Urothelium cell line (cell line): Measurements from ENCODE around the gene NOTUM.

ENCODE experiments used
- DNase-seq: peaks from one replicate; pipeline ENCODE4 v3.0.0; 2011; ENCODE audit warnings: low spot score, mixed read lengths
- FAIRE-seq: peaks from 2 replicates; lab custom pipeline; 2011; peaks lifted over from hg19 to GRCh38; lab: Jason Lieb, UNC

The NOTUM gene

GRCh38 chr17:81978524-81979298 lies 17.7 kb upstream of the NOTUM start:
- DNase-seq (no peak), FAIRE-seq (no peak)

- DNase-seq = peak; percentile 97
- peak; percentile 53 for FAIRE-seq
These were observed 16.3 kb upstream of the NOTUM start, which contains the start of gene ASPSCR1 for GRCh38 chr17:81977211-81977808. TSS of gene ASPSCR1 (plus strand) at chr17:81977629. CDS start at chr17:81977647, 18 bp downstream.

- DNase-seq (peak; percentile 46), FAIRE-seq (no peak)
These were observed 15.6 kb upstream of the NOTUM start for GRCh38 chr17:81976332-81977210.

GRCh38 chr17:81973432-81973831 lies 12.4 kb upstream of the NOTUM start:
- FAIRE-seq = no peak
- no peak for DNase-seq

- FAIRE-seq (no peak), DNase-seq (no peak)
These were observed 8.1 kb upstream of the NOTUM start for GRCh38 chr17:81968850-81969812.

GRCh38 chr17:81968396-81968745 lies 7.4 kb upstream of the NOTUM start:
- no peak for DNase-seq
- no peak for FAIRE-seq

GRCh38 chr17:81967533-81968395 lies 6.8 kb upstream of the NOTUM start:
- DNase-seq (peak; percentile 93), FAIRE-seq (peak; percentile 80)

GRCh38 chr17:81967244-81967532 lies 6.2 kb upstream of the NOTUM start:
- DNase-seq = no peak
- no peak for FAIRE-seq

GRCh38 chr17:81966343-81967243 lies 5.6 kb upstream of the NOTUM start:
- DNase-seq = no peak
- no peak for FAIRE-seq

GRCh38 chr17:81964081-81964849 lies 3.3 kb upstream of the NOTUM start:
- no peak for FAIRE-seq
- DNase-seq = no peak

- FAIRE-seq (no peak), DNase-seq (no peak)
These were observed 1.8 kb upstream of the NOTUM start for GRCh38 chr17:81962499-81963441.

- FAIRE-seq (no peak), DNase-seq (no peak)
These were observed 823 bp upstream of the NOTUM start for GRCh38 chr17:81961521-81962498.

- peak; percentile 52 for FAIRE-seq
These were observed 643 bp downstream of the NOTUM start for GRCh38 chr17:81960130-81960958.

GRCh38 chr17:81959362-81960129 lies 1.4 kb downstream of the NOTUM start:
- DNase-seq = peak; percentile 83
- peak; percentile 71 for FAIRE-seq

More at GRCh38 chr17:81960130-81960958, 643 bp downstream of the NOTUM start:
- no peak for DNase-seq
